HG03432 (cell line): Measurements from ENCODE around the gene TAF1D.
"Not testable (repeated sequence)": the region's sequence is repeated elsewhere in the genome, so short reads cannot be mapped to it uniquely, and the experiment has no call there.

Source experiments
- ATAC-seq: cut with Tn5 transposase; IDR thresholded peaks from one replicate; pipeline ENCODE4 v1.9.1; 2021; ENCODE audit warnings: mild to moderate bottlenecking, moderate library complexity; ENCODE audit not compliant: unreplicated experiment

The TAF1D gene

GRCh38 chr11:93741094-93741881 lies at the start of gene TAF1D, which contains the start of gene C11orf54:
TSS of gene TAF1D (minus strand) at chr11:93741495. CDS start at chr11:93739304, 2,191 bp downstream.
TSS of gene C11orf54 (plus strand) at chr11:93741672. CDS start at chr11:93747394, 5,722 bp downstream.
- ATAC-seq = peak; percentile 86

GRCh38 chr11:93784935-93785360 lies 43.7 kb upstream of the TAF1D start:
- ATAC-seq = peak; percentile 25

- ATAC-seq = peak; percentile 98
Measured at GRCh38 chr11:93784145-93784934, 43.0 kb upstream of the TAF1D start, which contains the start of gene MED17. TSS of gene MED17 (plus strand) at chr11:93784282. CDS start at chr11:93784514, 232 bp downstream.

- peak; percentile 57 for ATAC-seq
Measured at GRCh38 chr11:93783765-93784144, 42.5 kb upstream of the TAF1D start.

- ATAC-seq = no peak
Measured at GRCh38 chr11:93783362-93783761, 42.1 kb upstream of the TAF1D start.

- ATAC-seq = no peak
Measured at GRCh38 chr11:93775289-93775688, 34.0 kb upstream of the TAF1D start.

GRCh38 chr11:93774560-93774959 lies 33.3 kb upstream of the TAF1D start:
- not testable (repeated sequence) for ATAC-seq

GRCh38 chr11:93773601-93774200 lies 32.4 kb upstream of the TAF1D start:
- no peak for ATAC-seq

- ATAC-seq = no peak
Measured at GRCh38 chr11:93773045-93773477, 31.8 kb upstream of the TAF1D start.

- no peak for ATAC-seq
Measured at GRCh38 chr11:93772123-93772522, 30.8 kb upstream of the TAF1D start.

- no peak for ATAC-seq
Measured at GRCh38 chr11:93770160-93770559, 28.9 kb upstream of the TAF1D start.

- ATAC-seq = no peak
Measured at GRCh38 chr11:93767018-93767417, 25.7 kb upstream of the TAF1D start.

GRCh38 chr11:93766504-93766903 lies 25.2 kb upstream of the TAF1D start:
- ATAC-seq = no peak

GRCh38 chr11:93765551-93765950 lies 24.3 kb upstream of the TAF1D start:
- ATAC-seq = no peak

- no peak for ATAC-seq
Measured at GRCh38 chr11:93761910-93762309, 20.6 kb upstream of the TAF1D start.

- not testable (repeated sequence) for ATAC-seq
Measured at GRCh38 chr11:93759123-93759522, 17.8 kb upstream of the TAF1D start.

GRCh38 chr11:93757924-93758865 lies 16.9 kb upstream of the TAF1D start:
- no peak for ATAC-seq

GRCh38 chr11:93757301-93757700 lies 16.0 kb upstream of the TAF1D start:
- no peak for ATAC-seq

- ATAC-seq = peak; percentile 39
Measured at GRCh38 chr11:93756748-93757147, 15.5 kb upstream of the TAF1D start.

- no peak for ATAC-seq
Measured at GRCh38 chr11:93753241-93753640, 11.9 kb upstream of the TAF1D start.
